HFF-Myc (cell line): ENCODE measurements around the gene OR10G3.

Source experiments
- DNase-seq: peaks from one replicate; pipeline ENCODE4 v3.0.0-alpha.2; 2011; ENCODE audit warnings: low read depth; ENCODE audit errors: extremely low read depth
- H3K4me3 ChIP-seq: replicated peaks from 2 replicates; pipeline ENCODE4 v1.5.1; 2011; ENCODE audit warnings: low read depth, mild to moderate bottlenecking, control low read depth, low read length
- TF ChIP-seq, protein P1 (sequence below): IDR thresholded peaks from 2 replicates; pipeline ENCODE4 v1.5.1; 2012; ENCODE audit warnings: mild to moderate bottlenecking, low read depth, low read length, control low read depth; ENCODE audit errors: missing control alignments

OR10G3 gene

DNA sequence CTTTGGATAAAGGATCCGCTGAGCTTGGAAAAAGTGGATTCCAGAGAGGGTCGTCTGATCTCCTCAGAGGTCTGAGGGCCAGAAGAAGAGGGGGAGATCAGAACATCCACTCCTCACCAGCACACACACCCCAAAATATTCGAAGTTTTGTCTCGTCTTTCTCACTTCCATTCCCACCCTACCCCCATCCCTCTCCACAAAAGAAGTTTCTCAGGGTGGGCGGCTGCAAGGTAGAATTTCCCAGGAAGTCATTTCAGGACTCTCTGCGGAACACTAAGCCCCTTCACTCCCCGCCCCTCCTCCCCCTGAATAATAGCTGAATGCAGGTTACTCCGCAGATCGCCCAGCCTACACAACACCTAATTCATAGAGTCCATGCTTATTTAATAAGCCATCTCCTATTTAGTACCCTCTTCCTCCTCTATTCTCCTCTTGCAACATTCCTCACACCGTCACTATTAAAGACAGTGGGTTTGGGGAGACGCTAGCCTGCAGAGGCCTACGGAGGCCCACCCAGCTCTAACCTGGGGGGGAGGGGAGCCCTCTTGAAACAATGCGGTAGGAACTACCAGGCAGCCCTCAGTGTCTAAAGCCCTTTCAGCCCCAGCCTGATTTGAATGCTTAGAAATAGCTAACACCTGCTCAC is 53.1 kb downstream of the OR10G3 start:
- TF ChIP-seq, protein P1, sequence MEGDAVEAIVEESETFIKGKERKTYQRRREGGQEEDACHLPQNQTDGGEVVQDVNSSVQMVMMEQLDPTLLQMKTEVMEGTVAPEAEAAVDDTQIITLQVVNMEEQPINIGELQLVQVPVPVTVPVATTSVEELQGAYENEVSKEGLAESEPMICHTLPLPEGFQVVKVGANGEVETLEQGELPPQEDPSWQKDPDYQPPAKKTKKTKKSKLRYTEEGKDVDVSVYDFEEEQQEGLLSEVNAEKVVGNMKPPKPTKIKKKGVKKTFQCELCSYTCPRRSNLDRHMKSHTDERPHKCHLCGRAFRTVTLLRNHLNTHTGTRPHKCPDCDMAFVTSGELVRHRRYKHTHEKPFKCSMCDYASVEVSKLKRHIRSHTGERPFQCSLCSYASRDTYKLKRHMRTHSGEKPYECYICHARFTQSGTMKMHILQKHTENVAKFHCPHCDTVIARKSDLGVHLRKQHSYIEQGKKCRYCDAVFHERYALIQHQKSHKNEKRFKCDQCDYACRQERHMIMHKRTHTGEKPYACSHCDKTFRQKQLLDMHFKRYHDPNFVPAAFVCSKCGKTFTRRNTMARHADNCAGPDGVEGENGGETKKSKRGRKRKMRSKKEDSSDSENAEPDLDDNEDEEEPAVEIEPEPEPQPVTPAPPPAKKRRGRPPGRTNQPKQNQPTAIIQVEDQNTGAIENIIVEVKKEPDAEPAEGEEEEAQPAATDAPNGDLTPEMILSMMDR, result no peak
- no peak for DNase-seq
- H3K4me3 ChIP-seq, result peak overlapping the region; percentile 53

DNA sequence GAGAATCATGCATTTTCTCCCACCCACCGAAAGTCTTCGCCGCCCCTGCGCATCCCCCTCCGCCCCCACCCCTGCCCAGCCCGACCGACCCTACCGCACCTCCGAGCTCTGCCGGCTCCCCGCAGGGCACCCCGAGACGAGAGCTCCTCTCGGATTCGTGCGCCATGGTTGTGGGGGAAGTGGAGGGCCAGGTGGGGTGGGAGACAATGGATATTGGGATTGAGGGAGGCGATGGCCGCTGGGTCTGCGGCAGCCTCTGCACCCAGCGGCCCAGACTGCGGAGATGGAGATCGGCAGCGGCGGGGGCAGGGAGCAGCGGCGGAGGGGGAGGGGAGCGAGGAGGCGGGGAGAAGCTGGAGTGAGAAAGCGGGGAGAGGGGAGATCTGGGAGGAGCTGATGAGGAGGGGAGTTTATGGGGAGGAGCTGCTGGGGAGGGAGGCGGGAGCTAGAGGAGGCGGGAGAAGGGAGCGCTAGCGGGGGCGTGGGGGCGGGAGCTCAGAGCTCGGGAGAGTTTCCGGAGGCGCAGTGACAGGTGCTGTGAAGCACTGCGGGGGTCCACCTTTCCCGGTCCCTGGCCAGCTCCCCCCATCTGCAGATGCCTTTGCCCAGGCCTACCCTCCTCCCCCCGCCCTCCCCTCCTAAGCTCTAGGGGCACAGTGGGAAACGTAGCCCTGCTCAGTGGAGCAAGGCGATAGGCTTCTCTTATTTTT is 53.8 kb downstream of the OR10G3 start, which contains the start of gene SALL2:
TSS of gene SALL2 (minus strand) at position 385 of the 710 bp plus-strand sequence. CDS start at position 166, 219 bp downstream.
- DNase-seq, result peak; percentile 26
- TF ChIP-seq, protein P1, result no peak
- H3K4me3 ChIP-seq, result peak within 1 kb of the TSS; percentile 53

DNA sequence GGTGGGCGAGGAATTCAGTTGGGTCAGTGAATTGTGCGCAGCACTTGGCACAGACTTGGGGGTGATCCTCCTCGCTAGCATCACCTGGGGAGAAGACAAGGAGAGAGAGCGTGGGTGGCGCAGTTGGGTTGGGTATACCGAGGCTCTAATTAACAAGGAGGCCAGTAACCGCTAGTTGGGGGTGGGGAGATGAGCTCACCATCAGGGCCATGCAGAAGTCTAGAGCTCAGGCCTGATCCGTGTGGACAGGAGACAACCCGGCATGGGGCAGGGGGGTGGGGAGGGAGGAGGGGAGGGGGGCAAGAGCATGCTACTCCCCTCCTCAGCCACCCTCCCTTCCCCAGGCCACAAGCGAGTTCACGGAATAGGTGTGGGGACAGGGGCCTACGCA is 54.3 kb downstream of the OR10G3 start:
- DNase-seq, result no peak
- H3K4me3 ChIP-seq, result peak overlapping the region; percentile 53
- TF ChIP-seq, protein P1, result no peak

DNA sequence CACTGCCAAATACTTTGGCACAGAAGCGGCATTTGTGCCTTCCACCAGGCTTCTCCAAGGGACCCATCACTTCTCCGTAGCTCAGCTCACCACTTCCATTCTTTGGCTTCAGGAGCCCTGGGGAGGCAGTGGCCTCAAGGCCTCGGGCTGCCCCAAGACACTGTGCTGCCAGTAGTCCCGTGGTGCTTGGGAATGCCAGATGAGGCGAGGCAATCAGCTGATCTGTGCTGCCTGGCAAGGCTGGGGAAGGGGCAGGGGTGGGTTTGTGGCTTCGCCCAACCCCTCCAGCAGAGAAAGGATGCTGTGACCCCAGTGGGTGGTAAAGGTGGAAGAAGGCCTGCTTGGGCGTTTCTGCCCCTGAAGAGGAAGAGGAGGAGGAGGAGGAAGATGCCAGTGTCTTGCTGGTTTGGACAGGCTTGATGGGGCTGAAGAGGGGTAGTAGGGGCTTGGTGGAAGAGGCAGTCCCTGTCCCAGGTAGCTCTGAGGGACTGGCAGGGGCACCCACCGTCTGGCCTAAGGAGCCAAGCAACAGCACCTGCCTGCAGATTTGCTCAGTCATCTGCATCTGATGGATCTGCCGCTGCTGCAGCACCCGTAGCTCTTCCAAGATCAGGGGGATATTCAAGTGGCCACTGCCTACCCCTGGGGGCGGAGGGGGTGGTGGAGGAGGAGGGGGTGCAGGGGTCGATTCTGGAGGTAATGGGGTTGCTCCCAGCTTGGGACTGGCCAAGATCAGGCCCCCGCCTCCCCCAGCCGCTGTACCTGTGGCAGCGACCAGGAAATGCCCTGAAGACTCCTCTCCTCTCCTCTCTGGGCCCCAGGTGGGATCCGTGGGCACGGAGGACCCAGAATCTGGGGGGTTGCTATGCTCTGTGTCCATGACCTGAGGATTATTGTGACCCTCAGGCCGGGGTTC is 55.0 kb downstream of the OR10G3 start:
- DNase-seq, result no peak
- TF ChIP-seq, protein P1, result no peak
- peak overlapping the region; percentile 53 for H3K4me3 ChIP-seq

DNA sequence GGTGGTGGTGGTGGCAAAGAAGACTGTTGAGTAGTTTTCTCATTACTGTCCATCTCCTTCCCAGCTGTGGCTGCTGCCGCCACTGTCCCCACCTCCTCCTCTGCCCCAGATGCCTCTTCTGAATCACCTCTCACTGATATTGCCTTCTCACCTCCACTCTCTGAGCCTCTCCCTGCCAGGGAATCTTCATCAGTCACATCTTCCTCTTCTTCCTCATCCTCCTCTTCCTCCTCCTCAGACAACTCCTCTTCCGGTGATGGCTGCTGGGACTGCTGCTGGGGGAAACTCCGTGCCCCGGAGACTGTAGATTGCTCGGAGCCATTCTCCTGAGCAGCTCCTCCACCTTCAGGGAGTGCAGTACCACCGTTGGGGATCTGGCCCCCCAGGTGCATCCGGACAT is 56.7 kb downstream of the OR10G3 start:
- no peak overlapping the region for H3K4me3 ChIP-seq
- no peak for DNase-seq
- TF ChIP-seq, protein P1, result no peak

DNA sequence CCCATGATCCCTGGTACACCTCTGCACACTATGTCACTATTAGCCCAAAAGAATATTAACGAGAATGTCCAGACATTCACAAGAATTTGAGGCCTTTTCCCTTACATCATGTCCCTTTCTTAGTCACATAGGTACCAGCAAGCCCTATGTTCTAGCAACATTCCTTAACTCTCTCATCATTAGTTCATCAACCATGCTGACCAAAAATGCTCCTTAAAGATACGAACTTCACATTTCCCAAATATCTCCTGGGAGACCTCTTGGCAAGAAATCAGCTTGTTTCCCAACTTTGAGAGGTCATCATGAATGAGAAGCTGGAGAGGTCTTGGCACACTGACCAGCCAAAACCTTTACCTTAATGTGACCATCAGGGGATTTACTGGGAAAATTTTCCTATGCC is 58.4 kb downstream of the OR10G3 start:
- TF ChIP-seq, protein P1, result no peak
- H3K4me3 ChIP-seq, result no peak overlapping the region
- DNase-seq, result no peak
